D341Med (cell line): ENCODE results near the gene GATAD1.
"Not testable (repeated sequence)": the region's sequence is repeated elsewhere in the genome, so short reads cannot be mapped to it uniquely, and the experiment has no call there.

Experiments
- DNase-seq: peaks from one replicate; pipeline ENCODE4 v3.0.0; 2012; ENCODE audit warnings: low spot score

Gene GATAD1

DNA sequence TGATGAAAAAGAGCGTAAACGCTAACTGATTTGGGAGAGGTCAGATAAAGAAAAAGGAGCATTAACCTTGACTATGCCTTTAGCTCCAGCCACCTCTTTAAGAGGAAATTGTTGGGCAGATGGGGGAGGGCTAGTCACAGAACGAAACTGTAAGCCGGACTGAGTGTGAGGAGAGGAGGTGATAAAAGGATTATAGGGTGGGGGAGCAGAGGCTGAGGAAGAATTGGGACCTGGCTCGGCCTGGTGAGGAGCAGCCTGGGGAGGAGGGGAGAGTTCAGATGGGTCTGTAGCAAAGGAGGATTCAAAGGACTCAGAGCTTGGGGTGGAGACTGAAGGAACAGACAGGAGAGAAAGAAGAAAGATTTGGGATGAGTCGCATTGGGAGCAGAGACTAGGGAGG lies 36.3 kb downstream of the GATAD1 start:
- DNase-seq: not testable (repeated sequence)

DNA sequence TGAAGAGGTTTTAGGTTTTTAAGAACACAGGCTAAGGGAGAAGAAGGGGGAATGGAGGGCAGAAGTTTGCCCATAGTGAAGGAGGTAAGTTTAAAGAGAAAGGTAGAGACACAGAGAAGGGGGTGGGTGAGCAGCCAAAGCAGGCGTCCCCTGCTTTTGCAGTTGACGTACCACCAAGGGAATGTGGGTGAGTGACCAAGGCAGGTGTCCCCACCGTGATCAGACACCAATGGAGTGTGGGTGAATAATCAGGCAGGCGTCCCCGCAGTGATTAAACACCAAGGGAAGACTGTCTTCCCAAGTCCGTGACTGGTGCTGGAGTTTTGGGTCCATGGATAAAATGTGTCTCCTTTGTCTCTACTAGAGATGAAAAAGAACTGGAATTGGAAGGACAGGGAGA lies 36.9 kb downstream of the GATAD1 start:
- not testable (repeated sequence) for DNase-seq

DNA sequence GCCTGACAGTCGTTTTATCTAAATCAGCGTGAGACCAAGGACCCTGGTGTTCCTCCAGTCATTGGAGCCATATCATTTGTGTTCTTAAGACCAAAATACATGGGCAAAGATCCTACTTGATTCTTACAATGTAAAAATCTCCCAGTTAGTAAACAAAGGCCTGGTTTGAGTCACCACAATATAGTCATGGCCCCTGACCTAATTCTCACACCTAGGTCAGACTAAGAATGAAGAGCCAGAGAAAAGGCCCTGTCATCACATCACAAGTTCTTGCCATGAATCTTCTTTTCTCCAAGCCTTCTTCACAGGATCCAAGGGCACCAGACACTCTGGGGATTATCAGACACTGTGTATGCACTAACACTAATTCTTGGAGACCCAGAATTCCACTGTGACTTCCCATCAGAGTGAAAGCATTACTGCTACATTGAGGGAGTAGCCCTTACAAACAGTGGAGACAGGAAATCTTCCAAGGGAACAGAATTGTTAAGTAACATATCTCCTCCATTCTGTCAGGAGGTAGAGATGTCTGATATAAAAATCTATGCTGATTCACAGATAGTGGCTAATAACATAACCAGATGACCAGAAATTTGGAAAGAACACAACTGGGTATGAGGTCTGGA lies 38.1 kb downstream of the GATAD1 start:
- no peak for DNase-seq

DNA sequence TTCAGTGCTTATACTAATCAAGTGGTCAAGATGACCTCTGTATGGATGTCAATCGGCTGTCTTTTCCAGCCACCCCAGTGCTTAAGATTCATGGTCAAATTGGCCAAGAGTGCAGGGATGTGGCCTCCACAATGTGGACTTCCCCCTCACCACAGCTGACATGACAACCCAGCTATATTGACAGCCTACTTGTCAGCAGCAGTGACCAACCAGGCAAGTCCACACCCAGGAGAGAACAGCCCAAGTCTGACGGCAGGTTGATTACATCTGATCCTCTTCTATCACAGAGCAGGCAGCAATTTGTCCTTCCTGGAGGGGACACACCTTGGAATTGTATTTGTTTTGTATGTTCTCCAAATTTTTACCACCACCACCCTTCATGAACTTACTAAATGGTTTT lies 38.7 kb downstream of the GATAD1 start:
- no peak for DNase-seq

DNA sequence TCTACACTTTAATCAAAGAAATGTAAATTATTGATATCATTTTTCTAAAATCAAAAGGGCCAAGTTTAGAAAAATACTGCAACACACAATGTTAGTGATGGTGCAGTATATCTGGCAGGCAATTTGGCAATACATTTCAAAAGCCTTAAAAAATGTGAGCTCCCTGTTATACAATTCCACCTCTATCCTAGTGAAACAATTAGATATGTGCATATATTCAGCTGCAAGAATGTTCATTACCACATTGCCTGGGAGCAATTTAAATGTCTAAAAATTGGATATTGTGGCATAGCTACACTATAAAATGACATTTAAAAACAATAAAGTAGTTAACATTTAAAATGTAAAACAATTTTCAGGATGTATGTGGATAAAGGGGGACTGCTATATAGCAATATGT lies 40.5 kb downstream of the GATAD1 start:
- no peak for DNase-seq

DNA sequence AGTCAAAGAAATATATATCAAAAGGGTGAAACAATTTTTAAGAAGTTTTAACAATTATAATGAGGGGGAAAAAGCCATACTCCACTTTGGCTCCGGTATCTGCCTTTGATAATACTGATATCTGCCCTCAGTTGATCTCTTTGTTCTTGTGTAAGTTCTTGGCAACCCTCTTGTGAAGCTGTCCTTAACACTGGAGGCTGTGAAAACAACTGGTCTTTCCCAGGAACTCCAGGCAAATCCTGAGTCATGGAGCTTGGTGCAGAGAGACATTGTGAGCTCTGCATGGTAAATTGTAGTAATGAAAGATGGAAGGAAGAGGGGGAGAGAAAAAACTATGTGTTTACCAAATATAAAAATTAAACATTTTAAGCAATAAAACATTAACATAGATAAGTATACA lies 42.4 kb downstream of the GATAD1 start:
- DNase-seq: no peak

DNA sequence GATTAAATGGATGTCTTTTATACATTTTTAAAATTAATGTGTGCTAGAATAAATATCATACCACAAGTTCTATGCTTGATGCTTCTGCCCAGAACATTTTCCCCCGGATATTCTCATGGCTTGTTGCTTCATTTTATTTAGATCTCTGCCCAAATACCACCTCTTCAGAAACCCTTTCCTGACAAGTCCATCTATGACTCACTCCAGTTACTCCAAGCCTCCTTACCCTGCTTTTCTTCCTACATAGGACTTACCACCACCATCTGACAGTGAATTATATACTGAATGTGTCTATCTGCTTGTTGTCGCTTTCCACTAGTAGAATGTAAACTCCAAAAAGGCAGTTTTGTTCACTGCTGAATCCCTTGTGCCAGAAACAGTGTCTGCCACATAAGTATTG lies 49.6 kb downstream of the GATAD1 start:
- no peak for DNase-seq

DNA sequence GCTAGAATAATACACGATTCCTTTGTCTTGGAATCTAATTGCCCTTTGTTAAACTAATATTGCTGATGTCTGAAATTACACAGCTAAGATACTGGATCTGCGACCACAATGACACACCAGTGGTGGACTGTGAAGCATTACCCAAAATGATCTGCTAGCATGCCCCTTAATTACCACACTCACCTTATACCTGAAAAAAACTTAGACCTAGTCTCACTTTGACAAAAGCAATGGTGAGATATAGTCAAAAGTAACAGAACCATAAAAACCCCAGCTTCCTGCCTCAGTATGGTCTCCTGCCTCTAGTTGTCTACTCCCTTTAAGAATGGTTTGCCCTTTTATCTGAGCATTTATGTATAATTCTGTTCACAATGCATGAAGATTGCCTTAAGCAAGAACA lies 51.3 kb downstream of the GATAD1 start:
- DNase-seq: no peak

DNA sequence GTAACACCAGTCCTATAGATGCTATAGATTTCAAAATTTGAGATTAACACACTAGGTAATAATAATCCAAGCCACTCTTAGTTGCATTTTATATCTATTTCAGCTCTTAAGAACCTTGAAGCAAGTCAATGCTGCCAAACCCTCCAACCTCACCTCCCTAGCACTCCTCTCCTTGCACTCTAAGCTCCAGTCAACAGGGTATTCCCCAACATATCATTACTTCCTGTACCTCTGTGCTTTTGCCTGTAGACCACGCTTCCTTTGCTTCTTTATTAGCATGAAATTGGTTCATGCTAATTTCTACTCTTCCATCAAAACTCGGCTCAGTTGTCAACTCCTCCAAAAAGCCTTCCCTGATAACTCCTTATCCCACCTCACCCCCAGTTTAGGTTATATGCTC lies 56.5 kb downstream of the GATAD1 start:
- DNase-seq: no peak

DNA sequence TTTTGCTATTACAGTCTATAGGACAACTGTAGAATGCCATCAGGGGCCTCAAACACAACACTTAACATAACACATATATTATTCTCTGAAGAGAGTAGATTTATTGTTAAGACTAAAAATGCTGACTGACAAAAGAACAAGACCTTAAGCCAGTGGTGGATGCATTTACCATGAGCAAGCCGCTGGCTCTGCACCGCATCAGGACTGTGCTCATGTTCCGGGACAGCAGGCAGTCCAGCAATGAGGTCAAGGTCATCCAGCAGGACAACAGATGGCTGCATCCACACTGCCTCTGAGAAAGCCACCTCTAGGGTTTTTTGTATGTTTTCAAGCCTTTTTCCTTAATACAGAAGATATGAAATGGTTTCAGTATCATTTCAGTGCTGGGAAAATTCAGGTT lies 57.3 kb downstream of the GATAD1 start:
- no peak for DNase-seq

DNA sequence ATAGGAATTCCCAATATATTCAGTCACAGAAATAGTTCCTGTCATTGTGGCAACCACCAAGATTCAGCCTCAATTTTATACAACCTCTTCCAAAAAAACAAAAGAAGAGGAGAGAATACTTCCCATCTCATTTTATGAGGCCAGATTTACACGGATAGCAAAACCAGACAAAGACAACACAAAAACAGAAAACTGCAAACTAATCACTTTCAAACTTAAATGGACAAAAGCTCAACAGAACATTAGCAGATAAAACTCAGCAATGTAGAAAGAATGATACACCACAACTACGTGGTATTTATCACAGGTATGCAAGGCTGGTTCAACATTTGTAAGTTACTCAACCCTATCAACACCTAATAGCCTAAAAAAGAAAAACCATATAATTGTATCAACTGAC lies 59.1 kb downstream of the GATAD1 start:
- DNase-seq: no peak

DNA sequence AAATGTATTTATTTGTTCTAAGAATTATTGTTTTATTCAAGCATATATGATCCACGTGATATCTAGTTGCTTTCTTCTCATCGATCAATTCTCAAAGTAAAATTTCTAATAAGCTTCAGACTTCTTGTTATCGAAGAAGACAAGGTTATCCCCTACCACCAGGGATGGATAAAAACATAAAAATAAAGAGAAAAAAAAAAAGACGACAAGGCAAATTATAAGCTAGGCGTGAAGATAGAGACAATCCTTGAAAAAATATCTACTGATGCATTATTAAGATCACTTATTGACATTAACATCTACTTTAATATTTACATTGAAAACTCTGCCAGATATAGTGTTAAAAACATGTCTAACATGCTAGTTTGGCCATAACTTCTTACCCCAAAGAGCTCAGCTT lies 61.7 kb downstream of the GATAD1 start:
- DNase-seq: no peak
